NCI-H1048 (cell line): Measurements from ENCODE around the gene TMEM50A.
"Not testable (repeated sequence)": the region's sequence is repeated elsewhere in the genome, so short reads cannot be mapped to it uniquely, and the experiment has no call there.

Source experiments
- DNase-seq: peaks from one replicate; lab custom pipeline; 2025; lab: John Stamatoyannopoulos, UW

TMEM50A gene

GRCh38 chr1:25336922-25337354 is 1.2 kb upstream of the TMEM50A start:
- DNase-seq: not testable (repeated sequence)

DNA sequence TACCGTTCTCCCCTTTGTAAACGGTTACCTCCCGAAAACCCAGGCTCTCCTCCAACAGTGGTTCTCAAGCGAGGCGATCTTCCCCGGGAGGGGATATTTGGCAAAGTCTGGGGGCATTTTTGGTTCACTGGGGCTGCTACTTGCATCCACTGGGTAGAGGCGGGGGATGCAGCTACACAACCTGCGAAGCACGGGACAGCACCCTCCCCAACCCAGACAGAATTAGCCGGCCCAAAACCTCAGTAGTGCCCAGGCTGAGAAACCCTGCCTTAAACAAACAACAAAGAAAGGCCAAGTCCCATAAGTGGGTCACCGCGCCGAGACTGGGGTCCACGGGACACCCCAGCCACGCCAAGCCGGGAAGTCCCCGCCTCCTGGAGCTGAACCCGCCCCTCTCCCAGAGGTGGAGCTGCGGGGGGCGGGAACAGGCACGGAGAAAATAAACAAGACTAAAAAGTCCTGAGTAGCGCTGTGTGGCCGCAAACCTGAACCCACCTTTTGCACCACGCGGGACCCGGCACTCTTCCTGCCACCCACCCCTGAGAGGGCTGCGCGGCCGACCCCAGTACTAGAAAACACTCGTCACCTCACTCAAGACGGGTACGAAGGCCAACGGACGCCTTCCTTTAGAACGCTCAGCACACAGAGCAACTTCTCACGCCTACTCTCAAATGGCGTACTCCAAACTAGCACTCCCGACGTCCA is 499 bp upstream of the TMEM50A start:
- DNase-seq: not testable (repeated sequence)

GRCh38 chr1:25338986-25339385 is 852 bp downstream of the TMEM50A start:
- no peak for DNase-seq

- DNase-seq: no peak
Observed at GRCh38 chr1:25341746-25342145, 3.6 kb downstream of the TMEM50A start.

DNA sequence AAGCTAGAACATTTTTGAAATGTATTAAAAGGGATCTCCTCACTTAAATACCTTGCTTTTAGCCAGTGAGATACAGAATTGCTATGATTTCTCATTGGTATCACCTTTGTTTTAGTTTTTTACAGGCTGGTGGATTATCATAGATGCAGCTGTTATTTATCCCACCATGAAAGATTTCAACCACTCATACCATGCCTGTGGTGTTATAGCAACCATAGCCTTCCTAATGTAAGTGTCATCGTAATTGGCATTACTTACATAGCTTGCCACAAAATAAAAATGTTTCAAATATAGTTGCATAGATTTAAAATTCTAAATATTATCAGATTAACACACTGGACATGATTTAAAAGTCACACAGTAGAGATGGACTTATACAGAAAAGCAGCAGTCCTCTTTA is 4.7 kb downstream of the TMEM50A start:
- no peak for DNase-seq

- no peak for DNase-seq
Observed at GRCh38 chr1:25343872-25344271, 5.7 kb downstream of the TMEM50A start.

DNA sequence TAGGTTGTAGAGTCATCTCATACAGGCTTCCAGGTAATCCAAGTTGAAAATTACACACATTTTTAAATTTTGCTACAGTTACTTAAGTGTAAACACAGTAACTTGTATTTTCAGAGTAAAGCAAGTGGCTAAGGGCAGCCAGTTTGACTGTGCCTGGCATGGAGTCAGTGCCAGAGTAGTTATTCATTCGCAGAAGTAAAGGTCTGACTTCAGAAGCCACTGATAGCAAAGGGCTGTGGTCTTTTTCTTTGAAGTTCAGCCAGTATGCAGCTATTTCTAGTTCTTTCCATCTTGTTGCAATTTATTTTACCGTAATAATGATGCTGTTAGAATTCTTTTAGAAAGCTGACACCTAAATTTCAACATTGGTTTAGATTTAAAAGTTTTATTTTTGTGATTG is 9.4 kb downstream of the TMEM50A start:
- no peak for DNase-seq

- DNase-seq: no peak
Observed at GRCh38 chr1:25349606-25350005, 11.5 kb downstream of the TMEM50A start.

GRCh38 chr1:25355841-25356395 is 17.8 kb downstream of the TMEM50A start:
- no peak for DNase-seq

GRCh38 chr1:25356441-25356840 is 18.3 kb downstream of the TMEM50A start:
- DNase-seq: no peak

- no peak for DNase-seq
Observed at GRCh38 chr1:25356848-25357247, 18.7 kb downstream of the TMEM50A start.

- DNase-seq: no peak
Observed at GRCh38 chr1:25360596-25361581, 22.8 kb downstream of the TMEM50A start.

- DNase-seq: no peak
Observed at GRCh38 chr1:25361901-25362300, 23.8 kb downstream of the TMEM50A start.

DNA sequence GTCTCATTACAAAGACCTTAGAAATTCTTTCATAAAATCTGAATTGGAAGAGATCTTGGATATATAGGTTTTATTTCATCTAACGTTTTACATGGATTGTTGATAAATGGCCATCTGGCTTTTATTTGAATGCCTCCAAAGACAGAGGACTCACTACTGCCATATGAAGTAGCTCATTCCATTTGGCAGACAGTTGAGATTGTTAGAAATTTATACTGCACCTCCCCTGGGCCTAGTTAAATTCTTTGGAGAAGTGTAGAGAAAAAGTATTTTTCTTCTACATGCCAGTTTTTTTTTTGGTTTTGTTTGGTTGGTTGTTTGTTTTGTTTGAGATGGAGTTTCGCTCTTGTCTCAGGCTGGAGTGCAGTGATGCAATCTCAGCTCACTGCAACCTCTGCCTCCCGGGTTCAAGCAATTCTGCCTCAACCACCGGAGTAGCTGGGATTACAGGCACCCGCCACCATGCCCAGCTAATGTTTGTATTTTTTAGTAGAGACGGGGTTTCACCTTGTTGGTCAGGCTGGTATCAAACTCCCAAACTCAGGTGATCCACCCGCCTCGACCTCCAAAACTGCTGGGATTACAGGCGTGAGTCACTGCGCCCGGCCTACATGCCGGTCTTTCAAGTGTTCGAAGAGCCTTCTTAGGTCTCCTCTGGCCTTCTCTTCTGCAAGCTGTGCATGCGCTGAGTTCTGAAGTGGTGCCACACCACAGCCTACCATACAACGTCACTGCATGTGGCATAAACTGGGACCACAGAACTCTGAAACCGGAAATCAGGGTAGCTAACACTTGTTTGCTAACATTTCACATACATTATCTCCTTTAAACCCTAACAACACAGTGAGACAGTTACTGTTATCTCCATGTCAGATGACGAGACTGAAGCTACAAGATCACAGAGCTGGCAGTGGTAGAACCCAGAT is 24.8 kb downstream of the TMEM50A start:
- DNase-seq: not testable (repeated sequence)

DNA sequence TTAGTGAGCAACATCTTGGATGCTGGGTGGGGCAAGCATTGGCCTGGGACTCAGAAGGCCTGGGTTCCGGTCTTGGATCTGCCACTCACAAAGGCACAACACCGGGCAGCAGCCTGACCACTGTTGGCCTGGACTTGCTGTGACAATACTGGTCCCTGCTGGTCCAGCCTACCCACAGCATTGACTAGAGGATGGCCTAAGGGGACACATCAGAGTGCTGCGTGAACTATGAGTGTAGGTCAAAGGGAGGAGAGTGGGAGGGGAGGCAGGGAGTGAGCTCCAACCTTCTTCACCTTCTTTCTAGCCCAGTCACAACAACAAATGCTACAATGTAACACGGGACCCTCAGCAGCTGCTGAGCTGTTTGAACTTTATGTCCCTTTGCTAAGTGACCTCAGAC is 31.1 kb downstream of the TMEM50A start:
- DNase-seq: no peak

DNA sequence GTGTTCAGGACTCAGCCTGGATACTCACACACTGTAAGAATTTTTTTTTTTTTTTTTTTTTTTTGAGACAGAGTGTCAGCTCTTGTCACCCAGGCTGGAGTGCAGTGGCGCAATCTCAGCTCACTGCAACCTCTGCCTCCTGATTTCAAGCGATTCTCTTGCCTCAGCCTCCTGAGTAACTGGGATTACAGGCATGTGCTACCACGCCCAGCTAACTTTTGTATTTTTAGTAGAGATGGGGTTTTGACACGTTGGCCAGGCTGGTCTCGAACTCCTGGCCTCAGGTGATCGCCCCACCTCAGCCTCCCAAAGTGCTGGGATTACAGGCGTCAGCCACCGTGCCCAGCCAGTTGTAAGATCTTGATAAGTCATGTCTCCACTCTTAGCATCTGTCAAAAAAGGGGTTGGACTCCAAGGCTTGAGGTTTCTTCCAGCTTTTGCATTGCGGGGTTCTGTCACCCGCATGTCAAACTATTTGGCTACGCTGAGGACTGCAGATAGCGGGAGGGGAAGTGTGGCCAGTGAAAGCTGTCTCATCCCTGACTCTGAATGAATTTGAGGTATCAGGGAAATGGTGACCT is 31.6 kb downstream of the TMEM50A start:
- not testable (repeated sequence) for DNase-seq

DNA sequence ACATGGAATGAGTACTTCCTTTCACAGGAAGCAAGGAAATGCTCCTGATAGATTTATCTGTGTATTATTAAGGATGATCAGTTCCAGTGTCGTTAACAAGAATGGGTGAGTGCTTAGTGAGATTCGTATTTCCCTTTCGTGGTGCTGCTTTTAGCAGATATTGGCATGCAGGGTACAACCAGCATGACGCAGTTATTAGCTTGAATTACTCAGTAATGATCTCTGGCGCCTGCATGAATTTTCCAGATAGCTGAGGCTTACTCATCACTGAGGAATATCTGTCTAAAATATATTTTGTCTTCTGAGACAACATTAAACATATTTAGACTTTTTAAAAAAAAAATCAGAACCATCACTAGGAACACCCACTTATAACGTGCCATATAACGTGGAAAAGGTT is 33.6 kb downstream of the TMEM50A start:
- DNase-seq: not testable (repeated sequence)

- not testable (repeated sequence) for DNase-seq
Observed at GRCh38 chr1:25378367-25378766, 40.2 kb downstream of the TMEM50A start.

GRCh38 chr1:25382543-25382942 is 44.4 kb downstream of the TMEM50A start:
- DNase-seq: not testable (repeated sequence)

- not testable (repeated sequence) for DNase-seq
Observed at GRCh38 chr1:25383090-25383489, 45.0 kb downstream of the TMEM50A start.

GRCh38 chr1:25383875-25384274 is 45.7 kb downstream of the TMEM50A start:
- not testable (repeated sequence) for DNase-seq
